IPS DF 4.7 (cell line): Measurements from ENCODE around the gene LGR4.
"Not testable (repeated sequence)": the region's sequence is repeated elsewhere in the genome, so short reads cannot be mapped to it uniquely, and the experiment has no call there.

Experiments
- DNase-seq: peaks from one replicate; pipeline ENCODE4 v3.0.0-alpha.2; 2013; ENCODE audit warnings: low spot score; ENCODE audit errors: extremely low read depth

Gene LGR4

DNA sequence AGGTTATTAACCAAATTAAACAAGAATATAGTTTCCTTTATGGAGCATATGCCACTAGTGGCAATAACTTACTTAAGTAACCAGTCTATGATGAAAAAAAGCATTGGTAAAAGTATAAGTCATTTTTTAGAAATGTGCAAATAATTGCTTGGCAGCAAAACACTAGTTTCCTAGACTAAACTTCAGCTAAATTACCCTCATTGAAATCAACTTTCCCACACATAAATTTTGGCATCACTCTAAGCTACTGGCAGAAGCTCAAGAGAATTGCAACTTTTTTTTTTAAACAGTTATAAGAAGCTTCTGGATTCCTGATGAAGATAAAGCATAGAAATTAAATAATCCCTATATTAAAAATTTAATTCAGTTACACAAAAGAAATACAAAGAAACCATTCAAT lies 122.1 kb downstream of the LGR4 start:
- DNase-seq, result no peak

DNA sequence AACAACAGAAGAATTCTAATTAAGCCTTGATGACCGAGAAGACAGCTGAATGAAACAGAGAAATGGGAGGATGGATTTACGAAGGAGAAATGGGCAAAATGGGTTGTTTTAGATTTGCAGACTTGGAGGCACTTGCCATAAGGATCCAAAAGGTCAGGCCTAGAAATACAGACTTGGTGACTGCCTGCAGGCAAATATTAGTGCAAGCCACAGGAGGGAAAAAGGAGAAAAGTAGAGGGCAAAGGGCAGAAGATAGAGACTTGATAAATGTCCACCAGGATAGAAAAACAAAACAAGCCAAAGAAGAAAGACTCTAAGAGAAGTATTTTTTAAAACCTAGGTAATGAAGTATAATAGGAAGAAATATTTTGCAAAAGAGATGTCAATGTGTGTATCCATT lies 122.7 kb downstream of the LGR4 start:
- DNase-seq, result no peak

DNA sequence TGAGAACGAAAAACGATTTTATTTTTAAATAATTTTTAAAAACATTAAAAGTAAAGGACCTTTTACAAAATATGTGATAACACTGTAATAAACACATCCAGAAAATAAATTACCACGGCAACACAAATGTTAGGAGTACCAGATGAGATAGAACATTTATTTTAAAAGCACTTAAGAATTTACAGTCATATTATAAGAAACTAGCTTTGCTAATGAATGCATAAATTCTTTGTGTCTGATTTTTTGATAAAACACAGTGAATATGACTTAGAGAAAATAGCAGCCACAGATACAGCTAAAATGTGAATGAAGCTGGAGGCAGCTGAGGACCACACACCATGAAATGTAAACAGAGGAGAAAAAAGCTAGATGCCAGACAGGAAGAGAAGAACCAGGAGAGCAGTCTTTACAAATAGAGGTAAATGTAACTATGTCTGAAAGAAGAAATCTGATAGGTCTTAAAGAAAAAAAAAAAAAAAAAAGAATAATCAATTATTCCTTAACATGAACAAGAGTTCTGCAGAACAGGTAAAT lies 124.2 kb downstream of the LGR4 start:
- no peak for DNase-seq

DNA sequence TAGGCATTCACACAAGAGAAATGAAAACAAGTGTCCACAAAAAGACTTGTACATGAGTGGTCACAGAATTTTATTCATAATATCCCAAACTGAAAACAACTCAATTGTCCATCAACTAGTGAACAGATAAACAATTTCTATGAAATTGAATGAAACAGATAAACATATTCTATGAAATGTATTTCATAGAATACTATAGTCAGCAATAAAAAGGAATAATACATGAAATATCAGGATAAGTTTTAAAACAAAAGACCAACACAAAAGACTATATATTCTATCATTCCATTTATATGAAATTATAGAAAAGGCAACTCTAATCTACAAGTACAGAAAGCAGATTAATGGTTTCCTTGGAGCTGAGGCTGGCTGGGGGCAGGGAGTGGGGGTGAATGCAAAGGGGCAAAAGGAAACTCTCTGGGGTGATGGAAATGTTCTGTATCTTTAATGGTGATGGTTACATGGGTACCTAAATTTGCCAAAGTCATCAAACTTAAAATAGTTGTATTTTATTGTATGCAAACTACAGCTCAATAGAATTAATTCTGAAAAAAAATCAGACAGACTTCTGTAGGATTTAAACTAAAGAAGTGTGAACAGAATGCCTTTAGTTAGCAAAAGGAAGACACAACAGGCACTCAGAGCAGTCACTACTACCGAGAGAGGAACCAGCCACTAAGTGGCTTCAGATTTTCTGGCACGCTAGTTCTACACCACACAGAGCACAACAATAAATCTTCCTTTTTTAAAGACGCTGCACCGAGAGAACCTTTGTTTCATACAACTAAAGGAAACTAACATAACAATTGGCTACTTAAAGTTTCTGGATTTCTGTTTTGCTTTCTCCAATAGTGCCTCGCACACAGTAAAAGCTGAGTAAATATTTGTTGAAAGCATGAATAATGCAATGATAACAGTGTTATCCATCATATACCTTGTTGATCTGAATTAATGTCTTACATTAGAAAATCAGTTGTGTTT lies 124.9 kb downstream of the LGR4 start:
- no peak for DNase-seq

DNA sequence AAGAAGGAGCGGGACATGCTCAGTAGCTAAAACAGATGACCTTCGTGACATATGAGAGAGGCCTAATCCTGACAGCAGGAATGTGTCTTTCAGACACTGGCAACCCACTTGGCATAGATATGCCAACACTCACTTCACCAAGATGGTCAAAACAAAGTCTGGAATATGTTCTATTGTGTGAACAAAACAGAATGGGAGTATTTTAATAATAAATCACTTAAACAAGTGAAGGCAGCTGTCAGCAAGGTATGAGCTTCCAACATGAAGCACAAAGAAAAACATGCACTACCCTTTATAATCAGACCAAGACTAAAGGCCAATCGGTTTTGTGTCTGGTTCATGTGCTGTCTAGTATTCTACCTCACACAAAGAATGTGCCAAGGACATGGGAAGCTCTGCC lies 132.6 kb downstream of the LGR4 start:
- no peak for DNase-seq

DNA sequence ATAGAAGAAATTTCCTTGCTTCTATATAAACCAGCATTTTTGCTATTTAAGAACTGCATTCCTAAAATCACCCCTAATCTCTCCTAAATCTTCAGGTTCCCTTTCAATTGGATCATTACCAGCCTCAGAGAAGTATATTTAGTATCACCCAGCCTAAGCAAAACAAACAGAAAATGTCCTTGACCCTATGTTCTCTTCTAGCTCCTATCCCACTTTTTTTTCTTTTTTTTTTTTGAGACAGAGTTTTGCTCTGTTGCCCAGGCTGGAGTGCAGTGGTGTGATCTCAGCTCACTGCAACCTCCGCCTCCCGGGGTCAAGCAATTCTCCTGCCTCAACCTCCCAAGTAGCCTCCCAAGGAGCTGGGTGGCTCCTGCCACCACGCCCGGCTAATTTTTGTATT lies 137.8 kb downstream of the LGR4 start:
- DNase-seq, result not testable (repeated sequence)

DNA sequence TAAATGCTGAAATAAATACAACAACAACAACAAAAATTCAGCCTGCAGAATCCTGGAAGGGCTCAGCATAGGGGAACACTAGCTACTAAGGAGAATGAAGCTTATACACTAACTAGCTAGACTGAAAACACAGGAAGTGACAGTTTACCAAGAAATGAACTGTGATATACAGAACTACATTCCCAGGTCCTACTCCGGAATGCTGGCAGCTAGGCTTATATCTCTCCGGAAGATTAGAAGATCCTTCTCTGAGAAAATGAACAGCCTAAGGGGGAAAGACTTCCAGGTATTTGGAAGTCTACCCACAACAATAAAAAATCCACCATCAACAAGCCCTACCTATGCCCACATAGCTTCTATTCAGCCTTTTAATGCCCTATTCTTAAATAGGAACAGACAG lies 140.6 kb downstream of the LGR4 start:
- DNase-seq, result no peak

DNA sequence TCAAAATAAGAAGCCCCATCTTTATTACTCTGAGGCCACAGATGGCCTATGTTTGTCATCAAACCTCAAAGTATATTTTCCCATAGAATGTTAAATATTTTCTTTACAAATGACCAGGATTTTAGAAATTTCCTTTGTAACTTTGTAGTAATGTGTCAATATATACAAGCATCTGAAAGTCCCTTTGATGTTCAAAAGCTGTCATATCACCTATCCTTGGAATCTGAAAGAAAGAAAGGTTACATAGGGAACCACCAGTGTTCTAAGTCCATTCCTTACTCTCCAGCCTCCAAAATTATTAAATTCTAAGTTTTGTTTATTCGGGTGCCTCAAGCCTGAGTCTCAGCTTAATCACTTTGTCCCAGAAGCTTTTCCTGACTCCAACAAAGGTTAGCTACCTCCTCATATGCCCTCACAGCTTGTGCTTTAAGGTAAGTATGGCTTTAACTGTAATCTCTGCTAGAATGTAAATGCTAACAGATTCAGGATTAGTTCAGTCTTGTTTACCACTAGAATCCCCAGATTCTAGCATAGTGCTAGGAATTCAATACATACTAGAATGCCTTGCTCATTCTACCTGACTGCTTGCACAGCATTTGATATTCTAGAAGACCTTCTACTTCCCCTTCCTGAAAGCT lies 141.8 kb downstream of the LGR4 start:
- no peak for DNase-seq

DNA sequence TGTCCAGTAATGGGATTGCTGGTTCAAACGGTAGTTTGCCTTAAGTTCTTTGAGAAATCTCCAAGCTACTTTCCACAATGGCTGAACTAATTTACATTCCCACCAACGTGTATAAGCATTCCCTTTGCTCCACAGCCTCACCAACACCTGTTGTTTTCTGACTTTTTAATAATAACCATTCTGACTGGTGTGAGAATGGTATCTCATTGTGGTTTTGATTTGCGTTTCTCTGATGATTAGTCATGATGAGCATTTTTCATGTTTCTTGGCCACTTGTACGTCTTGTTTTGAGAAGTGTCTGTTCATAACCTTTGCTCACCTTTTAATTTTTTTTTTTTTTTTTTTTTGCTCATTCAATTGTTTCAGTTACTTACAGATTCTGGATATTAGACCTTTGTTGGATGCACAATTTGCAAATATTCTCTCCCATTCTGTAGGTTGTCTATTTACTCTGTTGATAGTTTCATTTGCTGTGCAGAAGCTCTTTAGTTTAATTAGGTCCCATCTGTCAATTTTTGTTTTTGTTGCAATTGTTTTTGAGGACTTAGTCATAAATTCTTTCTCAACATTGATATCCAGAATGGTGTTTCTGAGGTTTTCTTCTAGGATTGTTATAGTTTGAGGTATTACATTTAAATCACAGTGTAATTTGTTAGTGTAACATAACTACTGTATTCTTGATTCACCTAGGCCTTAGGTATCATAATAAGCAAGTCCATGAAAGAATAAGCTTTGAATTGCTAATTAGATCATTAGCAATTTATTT lies 142.5 kb downstream of the LGR4 start:
- no peak for DNase-seq

DNA sequence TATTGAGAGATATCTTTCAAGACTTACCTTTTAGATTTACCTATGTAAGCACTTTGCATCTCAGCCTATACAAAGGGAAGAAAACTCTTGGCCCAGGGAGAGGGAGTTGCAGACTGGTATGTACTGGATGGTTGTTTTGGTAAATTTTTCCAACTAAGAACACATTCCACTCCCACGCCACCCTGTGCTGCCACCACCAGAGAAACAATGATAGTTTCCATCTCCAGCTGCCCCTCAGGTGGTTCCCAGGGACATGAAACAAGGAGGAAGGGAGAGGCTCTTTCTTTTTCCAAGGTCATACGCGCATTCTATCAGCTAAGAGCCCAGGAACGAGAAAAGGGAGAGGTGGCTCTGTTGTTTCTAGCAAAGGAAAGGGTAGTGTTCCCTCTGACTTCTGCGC lies 144.0 kb downstream of the LGR4 start:
- DNase-seq, result no peak

DNA sequence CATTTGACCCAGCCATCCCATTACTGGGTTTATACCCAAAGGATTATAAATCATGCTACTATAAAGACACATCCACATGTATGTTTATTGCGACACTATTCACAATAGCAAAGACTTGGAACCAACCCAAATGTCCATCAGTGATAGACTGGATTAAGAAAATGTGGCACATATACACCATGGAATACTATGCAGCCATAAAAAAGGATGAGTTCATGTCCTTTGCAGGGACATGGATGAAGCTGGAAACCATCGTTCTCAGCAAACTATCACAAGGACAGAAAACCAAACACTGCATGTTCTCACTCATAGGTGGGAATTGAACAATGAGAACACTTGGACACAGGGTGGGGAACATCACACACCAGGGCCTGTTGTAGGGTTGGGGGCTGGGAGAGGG lies 145.5 kb downstream of the LGR4 start:
- not testable (repeated sequence) for DNase-seq

DNA sequence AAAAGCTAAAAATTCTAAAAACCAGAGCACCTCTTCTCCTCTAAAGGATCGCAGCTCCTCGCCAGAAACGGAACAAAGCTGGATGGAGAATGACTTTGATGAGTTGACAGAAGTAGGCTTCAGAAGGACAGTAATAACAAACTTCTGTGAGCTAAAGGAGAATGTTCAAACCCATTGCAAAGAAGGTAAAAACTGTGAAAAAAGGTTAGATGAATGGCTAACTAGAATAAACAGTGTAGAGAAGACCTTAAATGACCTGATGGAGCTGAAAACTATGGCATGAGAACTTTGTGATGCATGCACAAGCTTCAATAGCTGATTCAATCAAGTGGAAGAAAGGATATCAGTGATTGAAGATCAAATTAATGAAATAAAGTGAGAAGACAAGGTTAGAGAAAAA lies 150.4 kb downstream of the LGR4 start:
- DNase-seq, result not testable (repeated sequence)

DNA sequence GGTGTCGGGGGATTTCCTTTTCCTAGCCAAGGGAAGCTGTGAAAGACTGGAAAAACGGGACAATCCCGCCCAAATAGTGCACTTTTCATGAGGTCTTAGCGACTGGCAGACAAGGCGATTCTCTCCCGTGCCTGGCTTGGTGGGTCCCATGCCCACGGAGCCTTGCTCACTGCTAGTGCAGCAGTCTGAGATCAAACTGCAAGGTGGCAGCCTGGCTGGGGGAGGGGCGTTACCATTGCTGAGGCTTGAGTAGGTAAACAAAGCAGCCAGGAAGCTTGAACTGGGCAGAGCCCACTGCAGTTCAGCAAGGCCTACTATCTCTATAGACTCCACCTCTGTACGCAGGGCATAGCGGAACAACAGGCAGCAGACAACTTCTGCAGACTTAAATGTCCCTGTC lies 151.2 kb downstream of the LGR4 start:
- DNase-seq, result not testable (repeated sequence)

DNA sequence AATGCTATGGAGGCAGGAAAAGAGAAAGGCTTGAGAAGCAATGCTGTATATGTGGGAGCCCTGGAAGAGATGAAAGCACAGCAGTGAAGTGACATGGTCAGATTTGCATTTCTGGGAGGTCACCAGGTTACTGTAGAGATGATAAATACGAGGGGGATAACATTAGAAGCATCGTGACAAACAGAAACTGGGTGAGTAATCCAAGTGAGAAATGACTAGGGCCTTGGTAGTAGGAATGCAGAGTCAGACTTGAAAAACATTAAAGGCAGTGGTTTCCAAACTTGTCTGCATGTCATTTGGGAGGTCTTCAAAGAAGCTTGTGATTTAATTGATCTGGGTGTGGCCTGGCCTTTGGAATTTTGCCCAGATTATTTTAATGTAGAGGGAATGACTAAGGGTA lies 153.5 kb downstream of the LGR4 start:
- DNase-seq, result no peak

DNA sequence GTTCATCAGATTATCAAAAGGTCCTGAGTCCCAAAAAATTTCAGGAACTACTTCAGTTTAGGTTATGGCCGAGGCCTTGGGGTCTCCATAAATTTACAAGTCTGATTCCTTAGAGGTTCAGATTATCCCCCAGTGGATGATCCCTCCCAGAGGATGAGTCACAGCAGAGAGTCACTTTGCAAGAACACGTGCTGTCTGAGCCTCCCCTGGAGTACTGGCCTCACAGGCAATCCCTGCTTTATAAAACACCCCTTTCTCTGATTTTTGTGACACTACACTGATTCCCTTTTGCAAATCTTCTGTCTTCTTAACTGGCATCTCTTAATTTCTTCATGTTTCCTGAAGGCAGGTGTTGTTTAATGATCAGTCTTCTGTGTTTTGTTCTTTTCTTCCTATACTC lies 154.8 kb downstream of the LGR4 start:
- no peak for DNase-seq
